Neural crest cell (in vitro differentiated cells): ENCODE data around the gene PCSK5. TPM values are rescaled to one million over a fixed set of nuclear protein-coding genes. Genes with fewer than 3 reads are reported as not detected.

Experiments
- DNase-seq: peaks from one replicate; pipeline ENCODE4 v3.0.0; 2021; ENCODE audit warnings: low read depth, mixed read lengths, low spot score
- H3K27ac Mint-ChIP-seq: one replicate; pipeline ENCODE4 v1.8.0; 2021; ENCODE audit warnings: mild to moderate bottlenecking, mixed read lengths; ENCODE audit not compliant: unreplicated experiment
- H3K27me3 Mint-ChIP-seq: 2 replicates; pipeline ENCODE4 v1.8.0; 2021; ENCODE audit warnings: low read depth, mild to moderate bottlenecking, mixed read lengths
- H3K36me3 Mint-ChIP-seq: 2 replicates; pipeline ENCODE4 v1.8.0; 2021; ENCODE audit warnings: low read depth, mild to moderate bottlenecking, mixed read lengths
- H3K4me1 Mint-ChIP-seq: 2 replicates; pipeline ENCODE4 v1.8.0; 2021; ENCODE audit warnings: mixed read lengths
- H3K4me3 Mint-ChIP-seq: one replicate; pipeline ENCODE4 v1.8.0; 2021; ENCODE audit warnings: mild to moderate bottlenecking, mixed read lengths
- H3K9me3 Mint-ChIP-seq: 2 replicates; pipeline ENCODE4 v1.8.0; 2021; ENCODE audit warnings: mixed read lengths
- CTCF ChIP-seq: fragments of 200-600 bp; sonication (generic); conservative IDR thresholded peaks from 2 replicates; pipeline ENCODE4 v1.5.0; 2021; ENCODE audit warnings: antibody characterized with exemption, mild to moderate bottlenecking
- total RNA-seq: library from RNA; stranded (reverse); gene quantifications from 2 replicates; pipeline ENCODE4 v1.2.1, GENCODE V29; 2021

The PCSK5 gene
- total RNA-seq, 1 donor from 2014 or later: 3.1 TPM

DNA sequence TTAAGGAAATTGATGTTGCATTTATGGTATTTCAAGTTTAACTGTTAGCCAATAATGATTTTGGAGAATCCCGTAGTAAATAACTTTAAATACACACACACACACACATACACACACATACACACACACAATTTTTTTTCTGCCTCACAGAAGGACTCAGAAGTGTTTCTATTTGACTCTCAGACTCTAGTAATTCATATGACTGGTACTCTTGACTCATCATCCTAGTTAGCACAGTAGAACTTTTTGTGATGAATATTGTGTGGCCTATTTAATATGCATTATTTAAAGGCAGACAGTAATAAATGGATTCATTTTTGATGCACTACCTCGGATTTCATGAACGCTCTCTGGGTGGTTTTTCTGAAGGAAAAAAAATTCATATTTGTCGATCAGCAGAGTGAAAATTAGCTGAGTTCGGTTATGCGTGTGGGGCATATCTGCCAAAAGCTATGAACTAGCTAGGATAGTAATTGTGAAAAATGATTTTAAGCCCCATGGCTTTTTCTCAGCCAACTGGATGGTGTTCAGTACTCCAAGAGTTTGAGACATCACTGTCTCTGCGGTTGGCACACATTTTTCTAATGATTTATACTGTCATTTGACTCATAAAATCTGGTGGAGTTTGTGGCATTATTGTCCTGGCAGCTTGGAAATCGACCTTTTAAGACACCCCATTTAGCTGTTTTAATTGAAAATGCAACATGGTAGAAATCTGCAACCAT, 102.2 kb downstream of the PCSK5 start:
- no peak for TF ChIP-seq CTCF
- Mint-ChIP-seq H3K4me1 (no peaks in the 10 kb centered on the region), H3K27ac (no peak overlapping the region), H3K9me3 (peaks cover 2% of the 10 kb centered on the region), H3K27me3 (no peaks in the 10 kb centered on the region), H3K4me3 (no peak overlapping the region), H3K36me3 (no peaks in the 10 kb centered on the region)
- DNase-seq: no peak

DNA sequence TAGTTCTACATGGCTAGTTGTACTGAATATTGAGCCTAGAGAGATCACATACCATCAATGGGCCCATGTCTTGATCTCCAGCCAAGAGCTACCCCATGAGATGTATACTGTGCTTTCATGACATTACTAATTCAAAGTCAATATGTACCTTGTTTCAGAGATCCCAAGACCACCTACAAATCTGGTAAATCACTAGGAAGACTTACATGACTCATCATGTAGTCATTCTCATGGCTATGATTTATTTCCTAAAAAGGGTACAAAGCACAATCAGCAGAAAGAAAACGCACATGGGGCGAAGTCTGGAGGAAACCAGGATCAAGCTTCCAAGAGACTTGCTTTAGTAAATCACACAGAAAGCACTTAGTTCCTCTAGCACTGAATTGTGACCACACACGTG, 103.0 kb downstream of the PCSK5 start:
- H3K36me3 Mint-ChIP-seq: no peaks in the 10 kb centered on the region
- peaks cover 2% of the 10 kb centered on the region for H3K9me3 Mint-ChIP-seq
- H3K4me1 Mint-ChIP-seq: no peaks in the 10 kb centered on the region
- H3K27ac Mint-ChIP-seq: no peak overlapping the region
- no peak overlapping the region for H3K4me3 Mint-ChIP-seq
- no peak for TF ChIP-seq CTCF
- DNase-seq: no peak
- H3K27me3 Mint-ChIP-seq: no peaks in the 10 kb centered on the region

GRCh38 chr9:75995066-75995465, 104.6 kb downstream of the PCSK5 start:
- no peaks in the 10 kb centered on the region for H3K36me3 Mint-ChIP-seq
- peaks cover 2% of the 10 kb centered on the region for H3K9me3 Mint-ChIP-seq
- no peaks in the 10 kb centered on the region for H3K27me3 Mint-ChIP-seq
- H3K4me3 Mint-ChIP-seq: no peak overlapping the region
- H3K4me1 Mint-ChIP-seq: no peaks in the 10 kb centered on the region
- no peak for TF ChIP-seq CTCF
- DNase-seq: no peak
- no peak overlapping the region for H3K27ac Mint-ChIP-seq

DNA sequence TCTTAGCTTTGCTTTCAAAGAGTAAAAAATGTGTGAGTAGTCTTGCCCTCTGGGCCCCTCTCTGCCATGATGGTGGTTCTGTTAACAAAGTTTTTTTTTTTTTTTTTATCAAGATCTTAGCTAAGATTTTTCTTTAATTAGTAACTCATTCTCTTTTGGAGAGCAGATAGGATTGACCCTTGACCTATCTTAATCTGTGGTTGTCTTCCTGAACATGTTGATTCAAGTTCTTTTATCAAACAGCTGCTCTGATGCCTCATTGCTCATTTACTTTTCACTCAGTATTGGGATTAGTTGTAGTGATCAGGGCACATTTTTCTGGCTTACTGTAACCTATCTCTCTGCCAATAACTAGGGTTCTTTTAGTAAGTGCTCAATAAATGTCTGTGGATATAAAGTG, 106.3 kb downstream of the PCSK5 start:
- Mint-ChIP-seq H3K4me1 (no peaks in the 10 kb centered on the region), H3K4me3 (no peak overlapping the region), H3K9me3 (peaks cover 2% of the 10 kb centered on the region), H3K27ac (no peak overlapping the region), H3K27me3 (no peaks in the 10 kb centered on the region), H3K36me3 (no peaks in the 10 kb centered on the region)
- TF ChIP-seq CTCF: no peak
- DNase-seq: no peak

DNA sequence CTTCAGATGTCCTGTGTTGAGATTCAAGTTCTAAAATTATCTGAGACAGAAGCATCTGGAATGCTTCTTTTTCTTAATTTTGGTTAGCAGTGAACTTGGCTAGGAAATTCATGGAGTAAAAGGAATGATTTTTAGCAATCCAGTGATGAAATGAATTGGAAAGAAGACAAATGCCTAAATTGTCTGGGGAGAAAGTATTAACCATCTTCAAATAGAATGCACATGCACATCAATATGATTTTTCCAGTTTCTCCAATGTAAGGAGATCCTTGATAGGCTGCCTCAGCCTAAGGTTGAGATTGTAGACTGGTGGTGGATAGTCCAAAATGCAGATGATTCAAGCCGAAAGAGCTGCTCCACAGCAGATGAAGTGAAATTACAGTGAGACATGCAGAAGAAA, 106.7 kb downstream of the PCSK5 start:
- Mint-ChIP-seq H3K27ac (no peak overlapping the region), H3K27me3 (no peaks in the 10 kb centered on the region), H3K4me1 (no peaks in the 10 kb centered on the region), H3K9me3 (peaks cover 2% of the 10 kb centered on the region), H3K36me3 (no peaks in the 10 kb centered on the region), H3K4me3 (no peak overlapping the region)
- no peak for DNase-seq
- TF ChIP-seq CTCF: no peak
